ENCODE measurements around the gene UBFD1.
"Not testable (repeated sequence)": the region's sequence is repeated elsewhere in the genome, so short reads cannot be mapped to it uniquely, and the experiment has no call there.

The UBFD1 gene

GRCh38 chr16:23556881-23557778, at the start of gene UBFD1, which contains the start of gene EARS2:
UBFD1 (plus strand) TSS chr16:23557727; CDS start chr16:23557743, 16 bp downstream.
EARS2 (minus strand) TSS chr16:23557350; CDS start chr16:23557343, 7 bp downstream.
- DNase-seq (ENCODE audit: low read depth in 2 of 2): peak; percentile 89 to 94

- DNase-seq (ENCODE audit: low read depth in 2 of 2): no peak
Observed at GRCh38 chr16:23508589-23509440, 48.7 kb upstream of the UBFD1 start.

GRCh38 chr16:23509441-23509754, 48.1 kb upstream of the UBFD1 start:
- no peak for DNase-seq (ENCODE audit: low read depth in 2 of 2)

- DNase-seq (ENCODE audit: low read depth in 2 of 2): no peak
Observed at GRCh38 chr16:23509782-23510163, 47.8 kb upstream of the UBFD1 start.

GRCh38 chr16:23510164-23510914, 47.2 kb upstream of the UBFD1 start, which contains the start of gene GGA2:
GGA2 (minus strand) TSS chr16:23510494; CDS start chr16:23510411, 83 bp downstream.
- peak; percentile 66 to 67 for DNase-seq (ENCODE audit: low read depth in 2 of 2)

- not testable (repeated sequence) for DNase-seq (ENCODE audit: low read depth in 2 of 2)
Observed at GRCh38 chr16:23510915-23511270, 46.6 kb upstream of the UBFD1 start.

- DNase-seq (ENCODE audit: low read depth in 2 of 2): no peak
Observed at GRCh38 chr16:23511731-23512130, 45.8 kb upstream of the UBFD1 start.

- DNase-seq (ENCODE audit: low read depth in 2 of 2): no peak
Observed at GRCh38 chr16:23512168-23512695, 45.3 kb upstream of the UBFD1 start.

- DNase-seq (ENCODE audit: low read depth in 2 of 2): no peak
Observed at GRCh38 chr16:23514381-23515152, 43.0 kb upstream of the UBFD1 start.

GRCh38 chr16:23515881-23516280, 41.6 kb upstream of the UBFD1 start:
- DNase-seq (ENCODE audit: low read depth in 2 of 2): no peak

- DNase-seq (ENCODE audit: low read depth in 2 of 2): no peak
Observed at GRCh38 chr16:23516366-23517137, 41.0 kb upstream of the UBFD1 start.

- DNase-seq (ENCODE audit: low read depth in 2 of 2): no peak
Observed at GRCh38 chr16:23518435-23518891, 39.1 kb upstream of the UBFD1 start.

- DNase-seq (ENCODE audit: low read depth in 2 of 2): no peak
Observed at GRCh38 chr16:23519282-23519681, 38.2 kb upstream of the UBFD1 start.

GRCh38 chr16:23520500-23520899, 37.0 kb upstream of the UBFD1 start:
- no peak for DNase-seq (ENCODE audit: low read depth in 2 of 2)

GRCh38 chr16:23521037-23521743, 36.3 kb upstream of the UBFD1 start:
- no peak for DNase-seq (ENCODE audit: low read depth in 2 of 2)

GRCh38 chr16:23521965-23522364, 35.6 kb upstream of the UBFD1 start:
- DNase-seq (ENCODE audit: low read depth in 2 of 2): no peak

- no peak for DNase-seq (ENCODE audit: low read depth in 2 of 2)
Observed at GRCh38 chr16:23523321-23523720, 34.2 kb upstream of the UBFD1 start.

- DNase-seq (ENCODE audit: low read depth in 2 of 2): no peak
Observed at GRCh38 chr16:23523876-23524385, 33.6 kb upstream of the UBFD1 start.

- DNase-seq (ENCODE audit: low read depth in 2 of 2): no peak
Observed at GRCh38 chr16:23524886-23525285, 32.6 kb upstream of the UBFD1 start.

All from stimulated activated CD8-positive, alpha-beta memory T cell treated with anti-CD3 and anti-CD28 coated beads, Interleukin-7, amount 100 ng/mL, for 1 hour (primary cell).